Activated CD4-positive, CD25-positive, alpha-beta regulatory T cell treated with anti-CD3 and anti-CD28 coated beads, Interleukin-2, amount 50 U/mL, for 72 hours (primary cell): ENCODE measurements around the gene DPH7.
"Not testable (repeated sequence)": the region's sequence is repeated elsewhere in the genome, so short reads cannot be mapped to it uniquely, and the experiment has no call there.

Experiments used
- DNase-seq: peaks from one replicate; pipeline ENCODE4 v3.0.0; 2021

Gene DPH7

DNA sequence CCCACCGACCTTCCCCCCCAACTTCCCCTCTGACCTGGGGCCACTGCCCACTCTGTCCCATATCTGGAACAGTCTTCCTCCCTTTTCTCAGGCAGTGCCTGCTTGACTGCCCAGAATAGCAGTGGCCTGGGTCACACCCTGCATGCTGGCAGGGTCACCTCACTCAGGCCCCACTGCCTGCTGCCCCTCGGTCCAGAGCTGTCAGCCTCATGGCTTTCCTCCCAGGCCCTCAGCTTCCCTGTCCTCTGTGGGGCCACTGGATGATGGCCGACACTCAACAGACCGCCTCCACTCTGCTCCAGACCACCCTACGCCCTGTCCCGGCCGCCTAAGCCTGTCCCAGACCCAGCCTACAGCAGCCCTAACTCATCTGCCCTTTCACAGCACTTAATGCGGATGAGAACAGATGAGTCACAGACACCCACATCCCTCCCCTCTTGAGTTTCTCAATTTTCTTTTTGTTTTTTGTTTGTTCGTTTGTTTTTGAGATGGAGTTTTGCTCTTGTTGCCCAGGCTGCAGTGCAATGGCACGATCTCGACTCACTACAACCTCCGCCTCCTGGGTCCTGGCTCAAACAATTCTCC is 34.5 kb downstream of the DPH7 start:
- DNase-seq = no peak

- DNase-seq = no peak
These were observed 35.3 kb downstream of the DPH7 start for GRCh38 chr9:137543237-137543963.

- DNase-seq = no peak
These were observed 36.2 kb downstream of the DPH7 start for GRCh38 chr9:137542486-137542885.

DNA sequence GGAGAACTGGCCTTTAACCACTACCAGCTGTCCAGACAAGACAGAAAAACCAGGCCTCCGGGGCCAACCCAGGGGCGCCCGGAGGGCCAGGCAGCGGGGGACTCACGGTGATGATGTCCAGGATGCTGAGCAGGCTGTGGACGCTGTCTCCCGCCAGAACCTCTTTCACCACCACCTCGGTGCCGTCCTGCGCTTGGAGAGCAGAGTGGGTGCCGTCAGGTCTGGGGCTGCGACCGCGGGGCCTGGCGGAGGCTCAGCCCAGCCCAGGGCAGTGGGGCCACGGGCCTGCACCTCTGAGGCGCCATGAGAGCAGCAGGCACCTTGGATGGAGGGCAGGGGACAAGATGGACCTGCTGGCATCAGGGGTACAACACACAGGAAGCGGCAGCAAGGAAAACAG is 38.2 kb downstream of the DPH7 start:
- no peak for DNase-seq

DNA sequence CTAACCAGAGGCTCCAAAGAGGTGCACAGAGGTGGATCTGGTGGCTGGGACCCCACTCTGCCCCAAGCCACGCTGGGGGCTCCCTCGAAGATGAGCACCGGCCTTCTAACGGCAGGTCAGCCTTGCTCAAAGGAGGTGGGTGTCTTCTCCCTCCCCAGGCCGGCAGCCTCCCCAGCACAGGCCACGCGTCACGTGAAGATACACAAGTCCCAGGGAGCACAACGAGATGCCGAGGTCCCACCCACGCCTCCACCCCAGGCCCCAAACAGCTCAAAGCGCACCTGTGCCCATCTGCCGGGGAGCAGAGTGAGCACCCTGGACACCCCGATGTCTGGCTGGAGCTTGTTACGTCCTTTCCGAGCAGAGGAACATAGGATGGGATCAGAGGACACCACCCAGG is 40.7 kb downstream of the DPH7 start:
- DNase-seq = no peak

GRCh38 chr9:137536594-137537131 is 42.1 kb downstream of the DPH7 start:
- DNase-seq = not testable (repeated sequence)

- no peak for DNase-seq
These were observed 43.7 kb downstream of the DPH7 start for GRCh38 chr9:137535120-137535428.

GRCh38 chr9:137534256-137535119 is 44.2 kb downstream of the DPH7 start:
- DNase-seq = no peak

DNA sequence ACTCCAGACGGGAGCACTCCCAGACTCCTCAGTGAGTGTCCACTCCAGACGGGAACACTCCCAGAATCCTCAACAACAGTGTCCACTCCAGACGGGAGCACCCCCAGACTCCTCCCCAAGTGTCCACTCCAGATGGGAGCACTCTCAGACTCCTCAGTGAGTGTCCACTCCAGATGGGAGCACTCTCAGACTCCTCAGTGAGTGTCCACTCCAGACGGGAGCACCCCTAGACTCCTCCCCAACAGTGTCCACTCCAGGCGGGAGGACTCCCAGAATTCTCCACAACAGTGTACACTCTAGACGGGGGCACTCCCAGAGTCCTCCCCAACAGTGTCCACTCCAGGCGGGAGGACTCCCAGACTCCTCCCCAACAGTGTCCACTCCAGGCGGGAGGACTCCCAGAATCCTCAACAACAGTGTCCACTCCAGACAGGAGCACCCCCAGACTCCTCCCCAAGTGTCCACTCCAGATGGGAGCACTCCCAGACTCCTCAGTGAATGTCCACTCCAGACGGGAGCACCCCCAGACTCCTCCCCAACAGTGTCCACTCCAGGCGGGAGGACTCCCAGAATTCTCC is 45.7 kb downstream of the DPH7 start:
- not testable (repeated sequence) for DNase-seq

GRCh38 chr9:137531099-137531765 is 47.5 kb downstream of the DPH7 start:
- no peak for DNase-seq

DNA sequence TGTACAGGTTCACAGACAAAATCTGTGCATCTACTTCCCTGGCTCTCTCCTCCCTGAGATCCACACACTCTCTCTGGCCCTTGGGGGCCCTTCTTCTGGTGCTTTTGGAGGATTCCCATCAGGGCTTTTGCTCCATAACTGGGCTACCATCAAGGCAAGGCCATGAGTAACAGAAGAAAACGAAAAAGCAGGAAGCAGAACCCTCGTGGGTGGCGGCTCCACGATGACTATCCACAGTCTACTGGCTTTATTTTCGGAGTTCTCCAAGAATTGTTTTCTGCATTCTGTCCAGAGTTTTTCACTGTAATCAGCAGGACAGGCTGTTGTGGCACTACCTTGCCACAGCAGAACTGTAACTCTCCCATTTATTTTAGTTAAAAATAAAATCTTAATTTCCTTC is 48.4 kb downstream of the DPH7 start:
- no peak for DNase-seq

GRCh38 chr9:137524981-137525317 is 53.8 kb downstream of the DPH7 start:
- no peak for DNase-seq

GRCh38 chr9:137524161-137524980 is 54.4 kb downstream of the DPH7 start:
- no peak for DNase-seq

GRCh38 chr9:137522746-137523455 is 55.8 kb downstream of the DPH7 start:
- no peak for DNase-seq

- DNase-seq = no peak
These were observed 57.2 kb downstream of the DPH7 start for GRCh38 chr9:137521405-137521985.

DNA sequence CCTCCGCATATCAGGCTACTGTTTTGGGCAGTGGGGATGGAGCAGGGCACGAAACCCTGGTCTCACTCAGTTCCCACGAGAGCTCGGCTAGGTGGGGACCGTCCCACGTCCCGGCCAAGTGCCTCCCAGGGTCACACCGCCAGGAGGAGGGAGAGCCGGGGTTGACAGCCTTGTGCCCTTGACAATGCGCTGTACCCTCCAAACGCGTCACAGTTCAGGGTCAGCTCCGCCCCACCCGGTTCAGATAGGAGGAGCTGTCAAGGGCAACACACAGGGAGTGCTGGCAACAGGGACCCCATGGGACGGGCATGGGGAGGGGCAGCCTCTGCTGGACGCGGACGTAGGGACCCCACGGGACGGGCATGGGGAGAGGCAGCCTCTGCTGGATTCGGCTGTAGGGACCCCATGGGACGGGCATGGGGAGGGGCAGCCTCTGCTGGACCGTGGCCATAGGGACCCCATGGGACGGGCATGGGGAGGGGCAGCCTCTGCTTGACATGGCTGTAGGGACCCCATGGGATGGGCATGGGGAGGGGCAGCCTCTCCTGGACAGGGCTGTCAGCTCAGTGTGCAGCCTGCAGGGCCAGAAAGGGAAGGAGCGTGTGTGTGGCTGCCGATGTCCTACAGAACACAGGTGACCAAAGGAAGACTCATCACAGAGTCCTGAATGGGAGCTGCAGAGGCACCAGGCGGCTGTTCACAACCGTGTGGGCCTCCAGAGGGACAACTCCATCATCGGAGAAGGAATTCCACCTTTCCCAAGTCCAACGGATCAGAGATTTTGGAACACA is 57.9 kb downstream of the DPH7 start:
- DNase-seq = no peak

DNA sequence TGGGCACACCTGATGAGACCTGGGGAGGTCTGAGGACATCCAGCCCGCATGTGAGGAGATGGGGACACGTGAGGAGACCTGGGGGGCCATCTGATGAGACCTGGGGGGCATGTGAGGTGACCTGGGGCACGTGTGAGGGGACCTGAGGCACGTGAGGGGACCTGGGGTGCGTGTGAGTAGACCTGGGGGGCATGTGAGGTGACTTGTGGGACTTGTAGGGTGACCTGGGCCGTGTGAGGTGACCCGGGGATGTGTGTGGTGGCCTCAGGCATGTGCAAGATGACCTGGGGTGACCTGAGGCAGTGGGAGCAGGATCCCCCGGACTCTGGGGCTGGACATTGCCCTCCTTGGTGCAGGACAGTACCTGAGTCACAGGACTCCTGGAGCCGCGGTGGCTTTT is 59.2 kb downstream of the DPH7 start:
- no peak for DNase-seq

GRCh38 chr9:137518661-137519459 is 59.9 kb downstream of the DPH7 start:
- DNase-seq = not testable (repeated sequence)
